ENCODE data around the gene ATF7IP2. TPM values are rescaled to one million over a fixed set of nuclear protein-coding genes. Genes with fewer than 3 reads are reported as not detected.

The ATF7IP2 gene
- total and polyA plus RNA-seq, 4 donors: 14.3 to 60.4 (median 30.1) TPM

DNA sequence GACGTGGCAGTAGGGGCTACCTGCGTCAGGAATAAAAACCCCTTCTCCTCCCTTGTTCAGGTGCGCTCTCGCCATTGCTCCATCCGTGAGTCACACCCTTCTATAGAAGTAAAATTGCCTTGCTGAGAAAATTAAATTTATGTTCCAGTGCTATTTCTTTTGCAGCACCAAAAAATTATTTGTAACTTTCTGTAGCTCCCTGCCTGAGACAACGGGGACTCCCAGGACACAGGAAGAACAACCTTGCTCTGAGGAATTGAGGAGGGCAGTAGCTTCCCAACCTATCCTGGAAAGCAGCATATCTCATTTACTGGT is 109.1 kb downstream of the ATF7IP2 start:
- no peaks in the 10 kb centered on the region for H3K27me3 ChIP-seq (ENCODE audit: control insufficient read depth in 4 of 4, insufficient read depth in 4 of 4, low read length in 3 of 4)
- H3K9ac ChIP-seq (ENCODE audit: low read depth in 1 of 2, low read length in 2 of 2): no peak overlapping the region
- DNase-seq (ENCODE audit: low spot score): no peak
- WGBS: 95% methylated on average over 6 of the region's 6 CpGs
- H3K9me3 ChIP-seq (ENCODE audit: control insufficient read depth in 4 of 4, low read length in 3 of 4): peaks cover 0 to 3% (median 1%) of the 10 kb centered on the region in 4 donors
- no peaks in the 10 kb centered on the region for H3K36me3 ChIP-seq (ENCODE audit: control insufficient read depth in 4 of 4, insufficient read depth in 3 of 4, low read depth in 1 of 4, low read length in 3 of 4)
- H3K4me3 ChIP-seq (ENCODE audit: low read depth in 1 of 3, low read length in 3 of 3): no peak overlapping the region
- TF ChIP-seq HNF4G (IDR thresholded peaks at IDR 0.05) (no peak), FOXA2 (IDR thresholded peaks at IDR 0.05) (no peak), EGR1 (IDR thresholded peaks at IDR 0.05; ENCODE audit: low read depth in 2 of 2) (no peak), JUND (IDR thresholded peaks at IDR 0.05) (no peak), NR2F2 (IDR thresholded peaks at IDR 0.05) (no peak), TAF1 (conservative IDR thresholded peaks at IDR 0.05) (no peak), YY1 (IDR thresholded peaks at IDR 0.05) (no peak), RAD21 (IDR thresholded peaks at IDR 0.05) (no peak), FOXA1 (IDR thresholded peaks at IDR 0.05) (no peak), SP1 (IDR thresholded peaks at IDR 0.05) (no peak), HNF4A (conservative IDR thresholded peaks at IDR 0.05) (no peak)
- TF ChIP-seq, protein P1, sequence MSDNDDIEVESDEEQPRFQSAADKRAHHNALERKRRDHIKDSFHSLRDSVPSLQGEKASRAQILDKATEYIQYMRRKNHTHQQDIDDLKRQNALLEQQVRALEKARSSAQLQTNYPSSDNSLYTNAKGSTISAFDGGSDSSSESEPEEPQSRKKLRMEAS (IDR thresholded peaks at IDR 0.05): no peak
- TF ChIP-seq, protein P2, sequence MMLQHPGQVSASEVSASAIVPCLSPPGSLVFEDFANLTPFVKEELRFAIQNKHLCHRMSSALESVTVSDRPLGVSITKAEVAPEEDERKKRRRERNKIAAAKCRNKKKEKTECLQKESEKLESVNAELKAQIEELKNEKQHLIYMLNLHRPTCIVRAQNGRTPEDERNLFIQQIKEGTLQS (IDR thresholded peaks at IDR 0.05): no peak
- TF ChIP-seq, protein P3, sequence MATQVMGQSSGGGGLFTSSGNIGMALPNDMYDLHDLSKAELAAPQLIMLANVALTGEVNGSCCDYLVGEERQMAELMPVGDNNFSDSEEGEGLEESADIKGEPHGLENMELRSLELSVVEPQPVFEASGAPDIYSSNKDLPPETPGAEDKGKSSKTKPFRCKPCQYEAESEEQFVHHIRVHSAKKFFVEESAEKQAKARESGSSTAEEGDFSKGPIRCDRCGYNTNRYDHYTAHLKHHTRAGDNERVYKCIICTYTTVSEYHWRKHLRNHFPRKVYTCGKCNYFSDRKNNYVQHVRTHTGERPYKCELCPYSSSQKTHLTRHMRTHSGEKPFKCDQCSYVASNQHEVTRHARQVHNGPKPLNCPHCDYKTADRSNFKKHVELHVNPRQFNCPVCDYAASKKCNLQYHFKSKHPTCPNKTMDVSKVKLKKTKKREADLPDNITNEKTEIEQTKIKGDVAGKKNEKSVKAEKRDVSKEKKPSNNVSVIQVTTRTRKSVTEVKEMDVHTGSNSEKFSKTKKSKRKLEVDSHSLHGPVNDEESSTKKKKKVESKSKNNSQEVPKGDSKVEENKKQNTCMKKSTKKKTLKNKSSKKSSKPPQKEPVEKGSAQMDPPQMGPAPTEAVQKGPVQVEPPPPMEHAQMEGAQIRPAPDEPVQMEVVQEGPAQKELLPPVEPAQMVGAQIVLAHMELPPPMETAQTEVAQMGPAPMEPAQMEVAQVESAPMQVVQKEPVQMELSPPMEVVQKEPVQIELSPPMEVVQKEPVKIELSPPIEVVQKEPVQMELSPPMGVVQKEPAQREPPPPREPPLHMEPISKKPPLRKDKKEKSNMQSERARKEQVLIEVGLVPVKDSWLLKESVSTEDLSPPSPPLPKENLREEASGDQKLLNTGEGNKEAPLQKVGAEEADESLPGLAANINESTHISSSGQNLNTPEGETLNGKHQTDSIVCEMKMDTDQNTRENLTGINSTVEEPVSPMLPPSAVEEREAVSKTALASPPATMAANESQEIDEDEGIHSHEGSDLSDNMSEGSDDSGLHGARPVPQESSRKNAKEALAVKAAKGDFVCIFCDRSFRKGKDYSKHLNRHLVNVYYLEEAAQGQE (IDR thresholded peaks at IDR 0.05): no peak
- TF ChIP-seq, protein P4, sequence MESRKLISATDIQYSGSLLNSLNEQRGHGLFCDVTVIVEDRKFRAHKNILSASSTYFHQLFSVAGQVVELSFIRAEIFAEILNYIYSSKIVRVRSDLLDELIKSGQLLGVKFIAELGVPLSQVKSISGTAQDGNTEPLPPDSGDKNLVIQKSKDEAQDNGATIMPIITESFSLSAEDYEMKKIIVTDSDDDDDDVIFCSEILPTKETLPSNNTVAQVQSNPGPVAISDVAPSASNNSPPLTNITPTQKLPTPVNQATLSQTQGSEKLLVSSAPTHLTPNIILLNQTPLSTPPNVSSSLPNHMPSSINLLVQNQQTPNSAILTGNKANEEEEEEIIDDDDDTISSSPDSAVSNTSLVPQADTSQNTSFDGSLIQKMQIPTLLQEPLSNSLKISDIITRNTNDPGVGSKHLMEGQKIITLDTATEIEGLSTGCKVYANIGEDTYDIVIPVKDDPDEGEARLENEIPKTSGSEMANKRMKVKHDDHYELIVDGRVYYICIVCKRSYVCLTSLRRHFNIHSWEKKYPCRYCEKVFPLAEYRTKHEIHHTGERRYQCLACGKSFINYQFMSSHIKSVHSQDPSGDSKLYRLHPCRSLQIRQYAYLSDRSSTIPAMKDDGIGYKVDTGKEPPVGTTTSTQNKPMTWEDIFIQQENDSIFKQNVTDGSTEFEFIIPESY (IDR thresholded peaks at IDR 0.05): no peak
- H3K27ac ChIP-seq (ENCODE audit: low read depth in 1 of 2, low read length in 2 of 2): no peak overlapping the region
- no peaks in the 10 kb centered on the region for H3K4me1 ChIP-seq (ENCODE audit: control insufficient read depth in 4 of 4, insufficient read depth in 4 of 4, low read length in 3 of 4)

DNA sequence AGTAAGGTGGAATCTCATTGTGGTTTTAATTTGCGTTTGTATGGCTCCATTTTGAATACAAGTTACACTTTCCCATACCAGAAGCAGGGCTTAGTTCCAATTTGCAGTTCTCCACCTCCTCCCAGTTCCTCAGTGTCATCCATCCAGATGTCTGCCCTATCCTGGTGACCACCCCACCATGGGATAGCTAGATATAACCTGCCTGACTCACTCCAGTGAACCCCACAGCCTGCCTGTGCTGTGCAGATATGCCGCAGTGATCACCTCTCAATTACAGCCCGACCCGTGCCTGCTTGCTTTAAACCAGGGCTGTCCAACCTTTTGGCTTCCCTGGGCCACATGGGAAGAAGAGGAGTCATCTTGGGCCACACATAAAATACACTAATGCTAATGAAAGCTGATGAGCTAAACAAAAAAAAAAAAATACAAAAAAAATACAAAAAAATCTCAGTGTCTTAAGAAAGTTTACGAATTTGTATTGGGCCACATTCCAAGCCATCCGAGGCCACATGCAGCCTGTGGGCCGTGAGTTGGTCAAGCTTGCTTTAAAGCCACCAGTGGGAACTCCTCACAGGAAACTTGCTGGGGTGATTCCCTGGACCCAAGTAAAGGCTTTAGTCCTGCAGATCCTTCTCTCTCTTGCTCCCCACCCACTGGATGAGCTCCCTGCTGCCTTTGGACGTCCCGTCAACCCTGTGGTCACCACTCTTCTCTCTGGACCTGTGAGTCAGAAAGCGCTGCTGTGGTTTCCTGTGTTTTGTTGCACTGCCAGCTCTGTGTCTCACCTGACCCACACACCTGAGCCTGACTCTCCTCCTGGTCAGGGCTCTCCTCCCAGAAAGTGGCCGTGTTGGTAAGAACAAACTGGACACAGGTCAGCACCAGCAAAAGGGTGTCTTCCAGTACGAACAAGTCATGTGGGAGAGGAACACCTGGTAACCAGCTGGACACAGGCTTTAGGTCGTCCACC is 111.6 kb downstream of the ATF7IP2 start:
- Histone ChIP-seq H3K9ac (ENCODE audit: low read depth in 1 of 2, low read length in 2 of 2) (no peak overlapping the region), H3K4me1 (ENCODE audit: control insufficient read depth in 4 of 4, insufficient read depth in 4 of 4, low read length in 3 of 4) (no peaks in the 10 kb centered on the region), H3K27ac (ENCODE audit: low read depth in 1 of 2, low read length in 2 of 2) (no peak overlapping the region), H3K4me3 (ENCODE audit: low read depth in 1 of 3, low read length in 3 of 3) (no peak overlapping the region), H3K27me3 (ENCODE audit: control insufficient read depth in 4 of 4, insufficient read depth in 4 of 4, low read length in 3 of 4) (no peaks in the 10 kb centered on the region), H3K9me3 (ENCODE audit: control insufficient read depth in 4 of 4, low read length in 3 of 4) (peaks cover 0 to 3% (median 1%) of the 10 kb centered on the region in 4 donors), H3K36me3 (ENCODE audit: control insufficient read depth in 4 of 4, insufficient read depth in 3 of 4, low read depth in 1 of 4, low read length in 3 of 4) (peaks cover 0 to 4% (median 0%) of the 10 kb centered on the region in 4 donors)
- DNase-seq (ENCODE audit: low spot score): no peak
- 92% methylated on average over 13 of the region's 13 CpGs for WGBS
- TF ChIP-seq, protein P4 (IDR thresholded peaks at IDR 0.05): no peak
- TF ChIP-seq JUND (IDR thresholded peaks at IDR 0.05) (no peak), FOXA2 (IDR thresholded peaks at IDR 0.05) (no peak), GABPA (IDR thresholded peaks at IDR 0.05 in 1 of 2, conservative IDR thresholded peaks at IDR 0.05 in 1 of 2) (no peak), HNF4G (IDR thresholded peaks at IDR 0.05) (no peak), TAF1 (conservative IDR thresholded peaks at IDR 0.05) (no peak), SP1 (IDR thresholded peaks at IDR 0.05) (no peak), EGR1 (IDR thresholded peaks at IDR 0.05; ENCODE audit: low read depth in 2 of 2) (no peak), FOXA1 (IDR thresholded peaks at IDR 0.05) (no peak), RXRA (IDR thresholded peaks at IDR 0.05) (no peak), RAD21 (IDR thresholded peaks at IDR 0.05) (no peak), HNF4A (conservative IDR thresholded peaks at IDR 0.05) (no peak)
- TF ChIP-seq, protein P5, sequence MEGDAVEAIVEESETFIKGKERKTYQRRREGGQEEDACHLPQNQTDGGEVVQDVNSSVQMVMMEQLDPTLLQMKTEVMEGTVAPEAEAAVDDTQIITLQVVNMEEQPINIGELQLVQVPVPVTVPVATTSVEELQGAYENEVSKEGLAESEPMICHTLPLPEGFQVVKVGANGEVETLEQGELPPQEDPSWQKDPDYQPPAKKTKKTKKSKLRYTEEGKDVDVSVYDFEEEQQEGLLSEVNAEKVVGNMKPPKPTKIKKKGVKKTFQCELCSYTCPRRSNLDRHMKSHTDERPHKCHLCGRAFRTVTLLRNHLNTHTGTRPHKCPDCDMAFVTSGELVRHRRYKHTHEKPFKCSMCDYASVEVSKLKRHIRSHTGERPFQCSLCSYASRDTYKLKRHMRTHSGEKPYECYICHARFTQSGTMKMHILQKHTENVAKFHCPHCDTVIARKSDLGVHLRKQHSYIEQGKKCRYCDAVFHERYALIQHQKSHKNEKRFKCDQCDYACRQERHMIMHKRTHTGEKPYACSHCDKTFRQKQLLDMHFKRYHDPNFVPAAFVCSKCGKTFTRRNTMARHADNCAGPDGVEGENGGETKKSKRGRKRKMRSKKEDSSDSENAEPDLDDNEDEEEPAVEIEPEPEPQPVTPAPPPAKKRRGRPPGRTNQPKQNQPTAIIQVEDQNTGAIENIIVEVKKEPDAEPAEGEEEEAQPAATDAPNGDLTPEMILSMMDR (IDR thresholded peaks at IDR 0.05; ENCODE audit: low read depth, low read length, missing input control): no peak
- TF ChIP-seq, protein P1 (IDR thresholded peaks at IDR 0.05): no peak
- TF ChIP-seq, protein P2 (IDR thresholded peaks at IDR 0.05): no peak
